HepG2 (cell line): Measurements from ENCODE around the gene MAP1LC3B. TPM values are rescaled to one million over a fixed set of nuclear protein-coding genes. Genes with fewer than 3 reads are reported as not detected.
A peak's percentile ranks its signal among the peaks of the same experiment; 100 is the strongest.
"Not testable (repeated sequence)": the region's sequence is repeated elsewhere in the genome, so short reads cannot be mapped to it uniquely, and the experiment has no call there.

Experiments
- DRAP1 ChIP-seq: IDR thresholded peaks from 2 replicates; pipeline ENCODE4 v1.6.1; 2016; ENCODE audit warnings: missing genetic modification reagents, missing compliant biosample characterization
- FOXP1 ChIP-seq, 2 experiments: fragments of 450-650 bp in 1 of 2; IDR thresholded peaks; 2 replicates each; pipeline ENCODE4 v1.6.1; 2017 to 2018; ENCODE audit warnings: antibody characterized with exemption in 1 of 2
- FOXP4 ChIP-seq: sonication (generic); formaldehyde crosslinking; IDR thresholded peaks from 2 replicates; pipeline ENCODE4 v1.4.0; 2020; ENCODE audit warnings: missing genetic modification reagents
- HOXA5 ChIP-seq: sonication (generic); formaldehyde crosslinking; IDR thresholded peaks from 2 replicates; pipeline ENCODE4 v1.4.0; 2020; ENCODE audit warnings: missing genetic modification reagents
- IKZF5 ChIP-seq: IDR thresholded peaks from 2 replicates; pipeline ENCODE4 v1.6.1; 2018; ENCODE audit warnings: missing genetic modification reagents, mild to moderate bottlenecking, missing compliant biosample characterization
- MEIS2 ChIP-seq: sonication (generic); formaldehyde crosslinking; IDR thresholded peaks from 2 replicates; pipeline ENCODE4 v1.9.0; 2021; ENCODE audit warnings: mild to moderate bottlenecking, missing genetic modification reagents
- SOX5 ChIP-seq: IDR thresholded peaks from 2 replicates; pipeline ENCODE4 v1.6.1; 2016; ENCODE audit warnings: borderline replicate concordance
- SSRP1 ChIP-seq: IDR thresholded peaks from 2 replicates; pipeline ENCODE4 v1.6.1; 2016; ENCODE audit warnings: control low read depth
- TEF ChIP-seq: sonication (generic); formaldehyde crosslinking; IDR thresholded peaks from 2 replicates; pipeline ENCODE4 v1.5.0; 2020; ENCODE audit warnings: missing genetic modification reagents
- USF2 ChIP-seq, 2 experiments: sonication (generic) in 1 of 2; formaldehyde crosslinking in 1 of 2; IDR thresholded peaks; 2 replicates each; pipeline versions ENCODE4 v1.5.1 to v1.6.1; 2011 to 2020; ENCODE audit warnings: borderline replicate concordance in 1 of 2, low read depth in 1 of 2, low read length in 1 of 2, mild to moderate bottlenecking in 1 of 2, missing genetic modification reagents in 1 of 2, moderate library complexity in 1 of 2
- YEATS4 ChIP-seq: sonication (generic); formaldehyde crosslinking; IDR thresholded peaks from 2 replicates; pipeline ENCODE4 v1.4.0; 2020; ENCODE audit warnings: missing genetic modification reagents, borderline replicate concordance
- ZBTB40 ChIP-seq, 2 experiments: fragments of 450-650 bp in 1 of 2; sonication (generic) in 1 of 2; formaldehyde crosslinking in 1 of 2; IDR thresholded peaks; 2 replicates each; pipeline versions ENCODE4 v1.6.1 to v1.8.0; 2016 to 2022; ENCODE audit warnings: antibody characterized with exemption in 1 of 2, mild to moderate bottlenecking in 1 of 2, missing genetic modification reagents in 1 of 2
- polyA plus RNA-seq, 8 experiments: library from polyadenylated mRNA; depleted of rRNA in 3 of 8; stranded (reverse) in 7 of 8; unstranded in 1 of 8; fragments of >200 nt; fragmentation: Illumina TruSeq in 4 of 8; extraction: Trizol in 4 of 8; gene quantifications; 2 replicates each; pipeline versions ENCODE4 v1.2.1 to v1.2.3, GENCODE V29; 2011 to 2016; ENCODE audit warnings: low read depth in 4 of 8, missing spikeins in 1 of 8, mixed read lengths in 1 of 8; ENCODE audit not compliant: insufficient read depth in 1 of 8
- total RNA-seq, 5 experiments: library from RNA; depleted of rRNA; stranded (reverse); fragments of >200 nt; fragmentation: Illumina TruSeq; extraction: Trizol; gene quantifications; 2 replicates each; pipeline ENCODE4 v1.2.3, GENCODE V29; 2016; ENCODE audit warnings: low read depth in 1 of 5

Gene MAP1LC3B
- total and polyA plus RNA-seq, 2 of the 13 experiments (the other 11 are each of a cell fraction or from before 2014, with no cell fraction given): 15.7 to 37.4 TPM

- not testable (repeated sequence) for TF ChIP-seq ZBTB40 (IDR thresholded peaks at IDR 0.05); USF2 (IDR thresholded peaks at IDR 0.05; ENCODE audit: low read depth, low read length)
- TF ChIP-seq ZBTB40 (CRISPR knock-in tag; IDR thresholded peaks at IDR 0.05) (peak; percentile 91), SSRP1 (CRISPR knock-in tag) (peak; percentile 24; the same call in 1 of the 2 replicates), HOXA5 (CRISPR knock-in tag) (peak; percentile 78; the same call in 1 of the 2 replicates), TEF (CRISPR knock-in tag) (0 out of 2 replicates have a peak, but pooled peaks have one; percentile 43), IKZF5 (CRISPR knock-in tag) (peak; percentile 75), YEATS4 (CRISPR knock-in tag) (peak; percentile 63; the same call in 1 of the 2 replicates), FOXP1 (IDR thresholded peaks at IDR 0.05) (peak; percentile 49; the same call in 1 of the 2 replicates), FOXP1 (CRISPR knock-in tag; IDR thresholded peaks at IDR 0.05) (peak; percentile 95), DRAP1 (CRISPR knock-in tag) (0 out of 2 replicates have a peak, but pooled peaks have one; percentile 34), USF2 (CRISPR knock-in tag; IDR thresholded peaks at IDR 0.05; ENCODE audit: borderline replicate concordance) (0 out of 2 replicates have a peak, but pooled peaks have one; percentile 17), FOXP4 (CRISPR knock-in tag) (peak; percentile 92), MEIS2 (CRISPR knock-in tag) (peak; percentile 58), SOX5 (peak; percentile 95)
These were observed 12.8 kb upstream of the MAP1LC3B start (continued) for GRCh38 chr16:87379312-87379752.
